Measurements from ENCODE around the gene SERTM1. TPM values are rescaled to one million over a fixed set of nuclear protein-coding genes. Genes with fewer than 3 reads are reported as not detected.

The SERTM1 gene
- total and polyA plus RNA-seq, 12 donors, result 0.13 to 1.2 (median 0.37) TPM; not detected in 1

- H3K36me3 ChIP-seq, result no peaks in the 10 kb centered on the region
- intact Hi-C loops (cut with DNase I), result no loop called here
- H3K27me3 ChIP-seq, result peaks cover 0 to 21% (median 14%) of the 10 kb centered on the region in 7 donors
- H3K4me3 ChIP-seq, result no peak overlapping the region
- ATAC-seq (no peak), DNase-seq (no peak)
- H3K9me3 ChIP-seq, result no peaks in the 10 kb centered on the region
- H3K4me1 ChIP-seq, result no peaks in the 10 kb centered on the region
- H3K27ac ChIP-seq, result no peak overlapping the region
- 66 to 75% methylated on average over 2 of the region's 2 CpGs for WGBS, 2 donors
- TF ChIP-seq, protein P1, sequence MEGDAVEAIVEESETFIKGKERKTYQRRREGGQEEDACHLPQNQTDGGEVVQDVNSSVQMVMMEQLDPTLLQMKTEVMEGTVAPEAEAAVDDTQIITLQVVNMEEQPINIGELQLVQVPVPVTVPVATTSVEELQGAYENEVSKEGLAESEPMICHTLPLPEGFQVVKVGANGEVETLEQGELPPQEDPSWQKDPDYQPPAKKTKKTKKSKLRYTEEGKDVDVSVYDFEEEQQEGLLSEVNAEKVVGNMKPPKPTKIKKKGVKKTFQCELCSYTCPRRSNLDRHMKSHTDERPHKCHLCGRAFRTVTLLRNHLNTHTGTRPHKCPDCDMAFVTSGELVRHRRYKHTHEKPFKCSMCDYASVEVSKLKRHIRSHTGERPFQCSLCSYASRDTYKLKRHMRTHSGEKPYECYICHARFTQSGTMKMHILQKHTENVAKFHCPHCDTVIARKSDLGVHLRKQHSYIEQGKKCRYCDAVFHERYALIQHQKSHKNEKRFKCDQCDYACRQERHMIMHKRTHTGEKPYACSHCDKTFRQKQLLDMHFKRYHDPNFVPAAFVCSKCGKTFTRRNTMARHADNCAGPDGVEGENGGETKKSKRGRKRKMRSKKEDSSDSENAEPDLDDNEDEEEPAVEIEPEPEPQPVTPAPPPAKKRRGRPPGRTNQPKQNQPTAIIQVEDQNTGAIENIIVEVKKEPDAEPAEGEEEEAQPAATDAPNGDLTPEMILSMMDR (IDR thresholded peaks at IDR 0.05), result no peak
Measured at GRCh38 chr13:36668316-36668715, 5.5 kb upstream of the SERTM1 start.

DNA sequence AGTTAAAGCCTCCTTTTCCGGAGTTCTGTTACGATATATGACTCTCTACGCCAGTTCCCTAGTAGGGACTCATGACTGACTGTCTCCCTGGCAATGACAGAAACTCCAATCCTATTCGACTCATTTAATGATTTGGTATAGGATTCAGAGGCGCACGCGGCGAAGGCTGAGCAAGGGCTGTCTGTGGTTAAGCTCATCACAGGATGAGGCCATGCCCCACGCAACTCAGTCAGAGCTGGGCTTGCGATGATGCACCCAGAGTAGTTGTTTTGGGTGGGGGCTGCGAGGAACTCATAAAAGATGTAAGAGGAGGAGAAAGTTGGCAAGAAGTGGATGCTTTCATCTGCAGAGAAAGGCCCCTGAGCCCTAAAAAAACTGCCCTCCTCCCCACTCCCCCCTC lies 468 bp upstream of the SERTM1 start:
- TF ChIP-seq, protein P1 (IDR thresholded peaks at IDR 0.05), result no peak
- DNase-seq, result no peak
- ATAC-seq, result no peak
- peaks cover 6 to 40% (median 35%) of the 10 kb centered on the region in 7 donors for H3K27me3 ChIP-seq
- no peak overlapping the region for H3K27ac ChIP-seq
- peak overlapping the region in 6 of 10 donors; percentile 34 to 50 (median 45) for H3K4me3 ChIP-seq
- H3K9me3 ChIP-seq, result no peaks in the 10 kb centered on the region
- intact Hi-C loops (cut with DNase I), result loop anchor here in 1 of 10 donors (5.0 kb wide), 1 partner anchor 126 kb away; no protein-coding TSS in a partner anchor
- H3K4me1 ChIP-seq, result peaks cover 0 to 8% (median 0%) of the 10 kb centered on the region in 9 donors
- 48 to 58% methylated on average over 11 of the region's 11 CpGs for WGBS, 2 donors
- H3K36me3 ChIP-seq, result no peaks in the 10 kb centered on the region

DNA sequence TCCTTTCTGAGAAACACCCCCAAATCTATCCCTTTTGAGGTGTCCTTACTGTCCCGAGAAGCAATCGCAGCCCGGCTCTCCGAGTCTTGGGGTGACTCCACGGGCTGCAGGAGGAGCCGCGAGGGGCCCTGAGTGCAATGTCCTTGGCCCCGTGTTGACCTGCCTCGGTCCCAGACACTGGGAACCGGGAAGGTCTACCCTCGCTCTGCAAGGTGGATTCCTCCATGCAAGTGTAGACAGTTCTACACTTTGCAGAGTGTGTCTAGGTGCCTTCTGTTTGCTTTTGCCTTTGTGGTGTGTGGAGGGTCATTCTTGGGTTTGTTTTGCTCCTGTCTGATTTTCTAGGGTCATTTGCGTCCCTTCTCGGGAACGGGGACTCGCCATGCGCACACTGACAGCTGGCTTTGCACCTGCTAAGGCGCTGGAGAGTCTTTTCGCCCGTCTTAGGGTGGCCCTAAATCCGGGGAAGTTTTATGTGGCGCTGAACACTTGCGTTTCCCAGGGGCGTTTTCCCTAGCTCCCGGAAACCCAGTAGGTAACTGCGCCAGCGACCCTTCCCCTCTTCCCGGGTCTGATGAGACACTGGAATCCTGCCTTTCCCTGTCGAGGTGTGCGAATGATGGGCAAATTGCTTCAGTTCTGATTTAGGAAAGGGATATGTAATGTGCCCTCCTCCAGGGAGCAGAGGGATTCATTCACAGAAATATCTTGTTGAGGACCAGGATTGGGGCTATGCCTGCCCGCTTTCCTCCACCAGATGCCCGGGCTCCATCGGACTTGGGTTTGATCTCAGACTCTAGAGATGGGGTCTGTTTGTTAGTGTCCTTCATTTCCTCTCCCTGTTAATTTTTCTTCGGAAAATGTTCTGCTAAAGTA lies 755 bp downstream of the SERTM1 start:
- H3K4me3 ChIP-seq, result peak overlapping the region in 9 of 10 donors; percentile 28 to 50 (median 44)
- H3K4me1 ChIP-seq, result peaks cover 0 to 8% (median 0%) of the 10 kb centered on the region in 9 donors
- H3K27me3 ChIP-seq, result peaks cover 6 to 40% (median 35%) of the 10 kb centered on the region in 7 donors
- H3K27ac ChIP-seq, result no peak overlapping the region
- H3K9me3 ChIP-seq, result no peaks in the 10 kb centered on the region
- DNase-seq, result no peak
- ATAC-seq, result peak in 4 of 8 donors; percentile 11 to 45 (median 28)
- WGBS, 2 donors, result 9 to 10% methylated on average over 33 of the region's 33 CpGs
- intact Hi-C loops (cut with DNase I), result loop anchor here in 1 of 10 donors (5.0 kb wide), 1 partner anchor 127 kb away; no protein-coding TSS in a partner anchor
- TF ChIP-seq, protein P1 (IDR thresholded peaks at IDR 0.05), result no peak
- H3K36me3 ChIP-seq, result no peaks in the 10 kb centered on the region

GRCh38 chr13:36675213-36675536 lies 1.4 kb downstream of the SERTM1 start:
- no peak overlapping the region for H3K4me3 ChIP-seq
- TF ChIP-seq, protein P1 (IDR thresholded peaks at IDR 0.05), result no peak
- H3K9me3 ChIP-seq, result no peaks in the 10 kb centered on the region
- intact Hi-C loops (cut with DNase I), result no loop called here
- peaks cover 6 to 40% (median 35%) of the 10 kb centered on the region in 7 donors for H3K27me3 ChIP-seq
- peaks cover 0 to 8% (median 0%) of the 10 kb centered on the region in 9 donors for H3K4me1 ChIP-seq
- no peaks in the 10 kb centered on the region for H3K36me3 ChIP-seq
- ATAC-seq (no peak), DNase-seq (no peak)
- no peak overlapping the region for H3K27ac ChIP-seq
- WGBS, 2 donors, result 37 to 42% methylated on average over 11 of the region's 11 CpGs
